K562 (cell line): ENCODE measurements around the gene TFEC. TPM values are rescaled to one million over a fixed set of nuclear protein-coding genes. Genes with fewer than 3 reads are reported as not detected.

Experiments used
- ATAC-seq: fragments of 200-7000 bp; cut with Tn5 transposase; 3 replicates; pipeline ENCODE4 v1.9.1; 2020; ENCODE audit warnings: moderate library complexity
- BruUV-seq: library from RNA; stranded (reverse); fragments of 400-500 nt; replicated peaks from 2 replicates; lab custom pipeline; 2021; lab: Mats Ljungman, UMichigan
- CTCF ChIA-PET: fragments of 300-600 bp; formaldehyde crosslinking; extraction: SDS; loops from one replicate; lab custom pipeline; 2021; ENCODE audit warnings: low intra/inter-chr PET ratio; lab: Yijun Ruan, JAX
- POLR2A ChIA-PET: fragments of 300-600, 350-650 bp; sonication (Branson Sonifier 250); formaldehyde crosslinking; extraction: SDS; loops from one replicate; lab custom pipeline; 2021; ENCODE audit warnings: antibody characterized with exemption, inconsistent platforms; lab: Yijun Ruan, JAX
- DNase-seq, 4 experiments: peaks; one replicate each; pipeline versions ENCODE4 v3.0.0 to v3.0.0-alpha.2; 2011 to 2018; ENCODE audit warnings: low spot score in 3 of 4, mixed read lengths in 3 of 4; ENCODE audit errors: extremely low read depth in 1 of 4
- FAIRE-seq: peaks from 2 replicates; lab custom pipeline; 2011; peaks lifted over from hg19 to GRCh38; lab: Jason Lieb, UNC
- H2AFZ ChIP-seq: 2 replicates; pipeline ENCODE4 v1.6.0; 2011; ENCODE audit warnings: low read depth, low read length, control low read depth, inconsistent platforms
- H3K27ac ChIP-seq: fragments of 200-600 bp; 3 replicates; pipeline ENCODE4 v1.8.0; 2011; ENCODE audit warnings: low read depth, mild to moderate bottlenecking, control low read depth, inconsistent platforms, low read length, moderate library complexity, mixed read lengths; ENCODE audit errors: extremely low read depth
- H3K27me3 ChIP-seq, 2 experiments: fragments of 300-600 bp in 1 of 2; 2 replicates in 1 of 2; 3 replicates in 1 of 2; pipeline versions ENCODE4 v1.6.0 to v1.8.0; 2011; ENCODE audit warnings: inconsistent platforms in 2 of 2, low read length in 2 of 2, mild to moderate bottlenecking in 1 of 2, mixed read lengths in 1 of 2, moderate library complexity in 1 of 2; ENCODE audit not compliant: control insufficient read depth in 2 of 2, insufficient read depth in 2 of 2
- H3K36me3 ChIP-seq: fragments of 300-600 bp; 3 replicates; pipeline ENCODE4 v1.8.0; 2011; ENCODE audit warnings: mild to moderate bottlenecking, low read length, inconsistent platforms; ENCODE audit not compliant: control insufficient read depth, insufficient read depth
- H3K4me1 ChIP-seq, 2 experiments: fragments of 200-600 bp in 1 of 2; replicated peaks in 1 of 2; 2 replicates in 1 of 2; 3 replicates in 1 of 2; pipeline versions ENCODE4 v1.5.1 to v1.8.0; 2011; ENCODE audit warnings: inconsistent platforms in 2 of 2, low read length in 2 of 2, mild to moderate bottlenecking in 1 of 2, mixed read lengths in 1 of 2, moderate library complexity in 1 of 2; ENCODE audit not compliant: control insufficient read depth in 2 of 2, insufficient read depth in 2 of 2
- H3K4me2 ChIP-seq: 2 replicates; pipeline ENCODE4 v1.6.1; 2011; ENCODE audit warnings: low read length, control low read depth, inconsistent platforms, mixed read lengths; ENCODE audit not compliant: insufficient read depth
- H3K4me3 ChIP-seq: fragments of 200-600 bp; sonication (generic), shearing (Covaris generic); 2 replicates; pipeline ENCODE4 v1.5.1; 2016; ENCODE audit warnings: control low read depth, inconsistent platforms
- H3K79me2 ChIP-seq: fragments of 200-600 bp; 3 replicates; pipeline ENCODE4 v1.8.0; 2011; ENCODE audit warnings: low read length, inconsistent platforms; ENCODE audit not compliant: control insufficient read depth, insufficient read depth
- H3K9ac ChIP-seq, 2 experiments: 2 replicates each; pipeline versions ENCODE4 v1.6.0 to v1.6.1; 2011; ENCODE audit warnings: low read depth in 2 of 2, low read length in 2 of 2, control low read depth in 1 of 2, inconsistent platforms in 1 of 2, mild to moderate bottlenecking in 1 of 2, mixed read lengths in 1 of 2; ENCODE audit not compliant: insufficient read depth in 1 of 2
- H3K9me1 ChIP-seq: one replicate; pipeline ENCODE4 v1.6.0; 2011; ENCODE audit warnings: inconsistent platforms, mild to moderate bottlenecking, low read length, moderate library complexity; ENCODE audit not compliant: control insufficient read depth, insufficient read depth
- H3K9me3 ChIP-seq: replicated peaks from 2 replicates; pipeline ENCODE4 v1.5.1; 2011; ENCODE audit warnings: low read depth, low read length, inconsistent platforms; ENCODE audit not compliant: control insufficient read depth, insufficient read depth
- H4K20me1 ChIP-seq: replicated peaks from 2 replicates; pipeline ENCODE4 v1.6.1; 2011; ENCODE audit warnings: low read length, inconsistent platforms, mixed read lengths; ENCODE audit not compliant: control insufficient read depth, insufficient read depth
- DACH1 ChIP-seq: fragments of 450-650 bp; IDR thresholded peaks from 2 replicates; pipeline ENCODE4 v1.6.1; 2018; ENCODE audit not compliant: partially characterized antibody
- DNMT1 ChIP-seq: fragments of 450-650 bp; IDR thresholded peaks from 2 replicates; pipeline ENCODE4 v1.6.1; 2016; ENCODE audit warnings: antibody characterized with exemption, mild to moderate bottlenecking
- MCM3 ChIP-seq: fragments of 450-650 bp; IDR thresholded peaks from 2 replicates; pipeline ENCODE4 v1.6.1; 2016
- PRDM10 ChIP-seq: fragments of 450-650 bp; IDR thresholded peaks from 2 replicates; pipeline ENCODE4 v1.6.1; 2018; ENCODE audit not compliant: partially characterized antibody
- SETDB1 ChIP-seq: IDR thresholded peaks from one replicate; pipeline ENCODE4 v1.6.1; 2012; ENCODE audit warnings: low read length, control low read depth, inconsistent platforms
- SIN3A ChIP-seq, 2 experiments: fragments of 150-350 bp in 1 of 2; IDR thresholded peaks; 2 replicates each; pipeline ENCODE4 v1.6.1; 2011 to 2016; ENCODE audit warnings: borderline replicate concordance in 2 of 2, low read depth in 2 of 2, low read length in 2 of 2, mild to moderate bottlenecking in 2 of 2, moderate library complexity in 2 of 2; ENCODE audit not compliant: control insufficient read depth in 1 of 2
- SRSF7 ChIP-seq: fragments of 200-400 bp; formaldehyde crosslinking; optimal IDR thresholded peaks from 2 replicates; pipeline ENCODE3; 2017; ENCODE audit warnings: mild to moderate bottlenecking, low read depth, low read length
- TEAD1 ChIP-seq, 2 experiments: fragments of 450-650 bp in 1 of 2; sonication (generic) in 1 of 2; formaldehyde crosslinking; IDR thresholded peaks; 2 replicates each; pipeline versions ENCODE4 v1.4.0 to v1.8.0; 2020 to 2022; ENCODE audit warnings: mild to moderate bottlenecking in 2 of 2, missing genetic modification reagents in 1 of 2
- ZKSCAN1 ChIP-seq: fragments of 150-350 bp; IDR thresholded peaks from 2 replicates; pipeline ENCODE4 v1.6.1; 2016; ENCODE audit warnings: low read depth, low read length
- WGBS: fragments of 100-300 bp; shearing (Covaris generic); methylation state at CpG from one replicate; pipeline ENCODE4 v1.1.6; 2016; ENCODE audit warnings: low coverage, mixed read lengths; ENCODE audit not compliant: insufficient coverage; ENCODE audit errors: missing lambda C conversion rate; 5-methylcytosine and 5-hydroxymethylcytosine counted together
- in situ Hi-C: fragments of 300-500 bp; cut with MboI; formaldehyde crosslinking; loops from 4 replicates; pipeline ENCODE4 v1.15.0; 2018; ENCODE audit warnings: inconsistent platforms, mixed read lengths
- intact Hi-C: fragments of 100-400 bp; cut with micrococcal nuclease; formaldehyde crosslinking; loops from 2 replicates; pipeline ENCODE4 v1.14.2; 2022
- polyA plus RNA-seq, 8 experiments: library from polyadenylated mRNA; depleted of rRNA in 4 of 8; stranded (reverse) in 5 of 8; unstranded in 3 of 8; fragments of >200 nt; fragmentation: Nextera tagmentation in 2 of 8; fragmentation: Illumina TruSeq in 1 of 8; extraction: Ambion mirVana in 2 of 8; extraction: Trizol in 1 of 8; gene quantifications; 2 replicates each; pipeline versions ENCODE4 v1.2.1 to v1.2.3, GENCODE V29; 2011 to 2014; ENCODE audit warnings: inconsistent platforms in 1 of 8, missing spikeins in 1 of 8
- total RNA-seq, 7 experiments: library from RNA; depleted of rRNA in 6 of 7; stranded (reverse); fragments of >200 nt in 6 of 7; fragmentation: Illumina TruSeq in 2 of 7; extraction: Trizol in 2 of 7; gene quantifications; 2 replicates each; pipeline versions ENCODE4 v1.2.1 to v1.2.3, GENCODE V29; 2011 to 2021; ENCODE audit warnings: low replicate concordance in 1 of 7
- TF ChIP-seq, protein P1 (sequence below): fragments of 450-650 bp; conservative IDR thresholded peaks from 2 replicates; pipeline ENCODE4 v1.6.1; 2016; ENCODE audit warnings: missing genetic modification characterization, low read depth, mild to moderate bottlenecking, control low read depth, missing compliant biosample characterization

Gene TFEC
- total and polyA plus RNA-seq, 9 of the 15 experiments (the other 6 are each of a cell fraction or from before 2014, with no cell fraction given): 0.01 TPM; not detected in 8

GRCh38 chr7:116075351-116076145, 45.0 kb upstream of the TFEC start:
- no peak for TF ChIP-seq DACH1
- H3K9ac ChIP-seq: no peak overlapping the region
- FAIRE-seq (no peak), DNase-seq (no peak), ATAC-seq (no peak)
- no peaks in the 10 kb centered on the region for H3K36me3 ChIP-seq
- no peak overlapping the region for H2AFZ ChIP-seq
- no peaks in the 10 kb centered on the region for H3K4me1 ChIP-seq
- BruUV-seq: no TSS peak
- in situ Hi-C loops: no loop called here
- no peaks in the 10 kb centered on the region for H3K9me1 ChIP-seq
- H3K9me3 ChIP-seq: no peaks in the 10 kb centered on the region
- intact Hi-C loops: no loop called here
- WGBS: 1% methylated on average over 5 of the region's 5 CpGs
- no peaks in the 10 kb centered on the region for H3K79me2 ChIP-seq
- no peaks in the 10 kb centered on the region for H3K27me3 ChIP-seq
- ChIA-PET CTCF (no interaction called here), POLR2A (no interaction called here)
- H3K4me2 ChIP-seq: no peak overlapping the region
- no peak overlapping the region for H3K4me3 ChIP-seq
- no peaks in the 10 kb centered on the region for H4K20me1 ChIP-seq
- H3K27ac ChIP-seq: no peak overlapping the region

- Histone ChIP-seq H2AFZ (no peak overlapping the region), H3K4me2 (no peak overlapping the region), H3K4me3 (no peak overlapping the region), H4K20me1 (no peaks in the 10 kb centered on the region), H3K27ac (no peak overlapping the region), H3K79me2 (no peaks in the 10 kb centered on the region), H3K9ac (no peak overlapping the region), H3K4me1 (no peaks in the 10 kb centered on the region), H3K27me3 (no peaks in the 10 kb centered on the region), H3K9me1 (no peaks in the 10 kb centered on the region), H3K9me3 (no peaks in the 10 kb centered on the region; the same call in 1 of the 2 replicates), H3K36me3 (no peaks in the 10 kb centered on the region)
- in situ Hi-C loops (no loop called here), intact Hi-C loops (no loop called here)
- DNase-seq (no peak), ATAC-seq (no peak), FAIRE-seq (no peak)
- POLR2A ChIA-PET: no interaction called here
- CTCF ChIA-PET: no interaction called here
- no TSS peak for BruUV-seq
- TF ChIP-seq DNMT1 (no peak), SIN3A (IDR thresholded peaks at IDR 0.05; ENCODE audit: borderline replicate concordance in 2 of 2, control insufficient read depth in 1 of 2, low read depth in 2 of 2, low read length in 2 of 2) (no peak), SRSF7 (no peak), ZKSCAN1 (no peak), MCM3 (no peak), SETDB1 (no peak), PRDM10 (no peak), TEAD1 (CRISPR knock-in tag; IDR thresholded peaks at IDR 0.05) (no peak)
- TF ChIP-seq, protein P1, sequence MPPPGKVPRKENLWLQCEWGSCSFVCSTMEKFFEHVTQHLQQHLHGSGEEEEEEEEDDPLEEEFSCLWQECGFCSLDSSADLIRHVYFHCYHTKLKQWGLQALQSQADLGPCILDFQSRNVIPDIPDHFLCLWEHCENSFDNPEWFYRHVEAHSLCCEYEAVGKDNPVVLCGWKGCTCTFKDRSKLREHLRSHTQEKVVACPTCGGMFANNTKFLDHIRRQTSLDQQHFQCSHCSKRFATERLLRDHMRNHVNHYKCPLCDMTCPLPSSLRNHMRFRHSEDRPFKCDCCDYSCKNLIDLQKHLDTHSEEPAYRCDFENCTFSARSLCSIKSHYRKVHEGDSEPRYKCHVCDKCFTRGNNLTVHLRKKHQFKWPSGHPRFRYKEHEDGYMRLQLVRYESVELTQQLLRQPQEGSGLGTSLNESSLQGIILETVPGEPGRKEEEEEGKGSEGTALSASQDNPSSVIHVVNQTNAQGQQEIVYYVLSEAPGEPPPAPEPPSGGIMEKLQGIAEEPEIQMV (tag): no peak
Measured at GRCh38 chr7:116071629-116072028, 41.1 kb upstream of the TFEC start.
